ENCODE measurements around the gene ACTN3.

ACTN3 gene

GRCh38 chr11:66562907-66563583 lies 16.3 kb downstream of the ACTN3 start:
- Histone ChIP-seq H3K27me3 (ENCODE audit: control insufficient read depth, insufficient read depth, low read length) (no peaks in the 10 kb centered on the region), H3K9me3 (ENCODE audit: control insufficient read depth, low read length) (no peaks in the 10 kb centered on the region), H3K79me2 (no peaks in the 10 kb centered on the region), H2AFZ (no peak overlapping the region), H3K4me3 (ENCODE audit: low read depth, low read length) (no peak overlapping the region), H3K4me1 (peaks cover 4% of the 10 kb centered on the region), H3K36me3 (ENCODE audit: control insufficient read depth, insufficient read depth, low read length) (no peaks in the 10 kb centered on the region), H3K4me2 (ENCODE audit: low read length) (no peak overlapping the region), H3K27ac (no peak overlapping the region), H3K9ac (no peak overlapping the region)
- TF ChIP-seq, protein P1, sequence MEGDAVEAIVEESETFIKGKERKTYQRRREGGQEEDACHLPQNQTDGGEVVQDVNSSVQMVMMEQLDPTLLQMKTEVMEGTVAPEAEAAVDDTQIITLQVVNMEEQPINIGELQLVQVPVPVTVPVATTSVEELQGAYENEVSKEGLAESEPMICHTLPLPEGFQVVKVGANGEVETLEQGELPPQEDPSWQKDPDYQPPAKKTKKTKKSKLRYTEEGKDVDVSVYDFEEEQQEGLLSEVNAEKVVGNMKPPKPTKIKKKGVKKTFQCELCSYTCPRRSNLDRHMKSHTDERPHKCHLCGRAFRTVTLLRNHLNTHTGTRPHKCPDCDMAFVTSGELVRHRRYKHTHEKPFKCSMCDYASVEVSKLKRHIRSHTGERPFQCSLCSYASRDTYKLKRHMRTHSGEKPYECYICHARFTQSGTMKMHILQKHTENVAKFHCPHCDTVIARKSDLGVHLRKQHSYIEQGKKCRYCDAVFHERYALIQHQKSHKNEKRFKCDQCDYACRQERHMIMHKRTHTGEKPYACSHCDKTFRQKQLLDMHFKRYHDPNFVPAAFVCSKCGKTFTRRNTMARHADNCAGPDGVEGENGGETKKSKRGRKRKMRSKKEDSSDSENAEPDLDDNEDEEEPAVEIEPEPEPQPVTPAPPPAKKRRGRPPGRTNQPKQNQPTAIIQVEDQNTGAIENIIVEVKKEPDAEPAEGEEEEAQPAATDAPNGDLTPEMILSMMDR (IDR thresholded peaks at IDR 0.05), result no peak

DNA sequence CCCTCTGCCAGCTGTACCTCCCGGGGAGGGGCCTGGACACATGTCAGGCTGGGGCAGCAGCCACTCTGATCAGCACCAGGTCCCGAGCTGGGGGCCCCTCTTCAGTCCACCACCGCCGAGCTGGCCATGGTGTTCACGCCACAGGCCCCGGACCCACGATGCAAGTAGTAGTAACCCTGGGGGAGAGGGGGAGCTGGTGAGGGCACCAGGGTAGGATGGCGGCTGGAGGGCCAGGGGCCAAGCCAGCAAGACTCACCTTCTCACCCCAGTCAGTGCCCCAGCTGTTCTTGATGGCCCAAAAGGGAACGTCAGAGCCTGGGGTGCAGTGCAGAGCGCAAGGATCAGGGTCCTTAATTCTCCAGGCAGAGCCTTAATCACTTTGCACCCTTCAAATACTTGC lies 17.1 kb downstream of the ACTN3 start:
- Histone ChIP-seq H3K36me3 (ENCODE audit: control insufficient read depth, insufficient read depth, low read length) (no peaks in the 10 kb centered on the region), H3K27ac (no peak overlapping the region), H3K4me3 (ENCODE audit: low read depth, low read length) (no peak overlapping the region), H3K9me3 (ENCODE audit: control insufficient read depth, low read length) (no peaks in the 10 kb centered on the region), H2AFZ (no peak overlapping the region), H3K4me1 (peaks cover under 1% of the 10 kb centered on the region), H3K9ac (no peak overlapping the region), H3K4me2 (ENCODE audit: low read length) (no peak overlapping the region), H3K27me3 (ENCODE audit: control insufficient read depth, insufficient read depth, low read length) (no peaks in the 10 kb centered on the region), H3K79me2 (no peaks in the 10 kb centered on the region)
- TF ChIP-seq, protein P1 (IDR thresholded peaks at IDR 0.05), result no peak

- H3K9ac ChIP-seq, result no peak overlapping the region
- TF ChIP-seq, protein P1 (IDR thresholded peaks at IDR 0.05), result no peak
- no peaks in the 10 kb centered on the region for H3K36me3 ChIP-seq (ENCODE audit: control insufficient read depth, insufficient read depth, low read length)
Measured at GRCh38 chr11:66564538-66564937, 17.8 kb downstream of the ACTN3 start.

GRCh38 chr11:66564984-66565383 lies 18.3 kb downstream of the ACTN3 start:
- H3K79me2 ChIP-seq, result no peaks in the 10 kb centered on the region
- no peak overlapping the region for H3K27ac ChIP-seq
- H3K9ac ChIP-seq, result no peak overlapping the region
- H3K4me1 ChIP-seq, result no peaks in the 10 kb centered on the region
- TF ChIP-seq, protein P1 (IDR thresholded peaks at IDR 0.05), result no peak
- no peak overlapping the region for H3K4me2 ChIP-seq (ENCODE audit: low read length)
- H3K27me3 ChIP-seq (ENCODE audit: control insufficient read depth, insufficient read depth, low read length), result no peaks in the 10 kb centered on the region
- no peaks in the 10 kb centered on the region for H3K9me3 ChIP-seq (ENCODE audit: control insufficient read depth, low read length)
- H2AFZ ChIP-seq, result no peak overlapping the region
- H3K4me3 ChIP-seq (ENCODE audit: low read depth, low read length), result no peak overlapping the region
- no peaks in the 10 kb centered on the region for H3K36me3 ChIP-seq (ENCODE audit: control insufficient read depth, insufficient read depth, low read length)

More at GRCh38 chr11:66564538-66564937, 17.8 kb downstream of the ACTN3 start:
- Histone ChIP-seq H3K79me2 (no peaks in the 10 kb centered on the region), H3K27ac (no peak overlapping the region), H3K4me1 (no peaks in the 10 kb centered on the region), H3K4me3 (ENCODE audit: low read depth, low read length) (no peak overlapping the region), H2AFZ (no peak overlapping the region), H3K27me3 (ENCODE audit: control insufficient read depth, insufficient read depth, low read length) (no peaks in the 10 kb centered on the region), H3K4me2 (ENCODE audit: low read length) (no peak overlapping the region), H3K9me3 (ENCODE audit: control insufficient read depth, low read length) (no peaks in the 10 kb centered on the region)

DNA sequence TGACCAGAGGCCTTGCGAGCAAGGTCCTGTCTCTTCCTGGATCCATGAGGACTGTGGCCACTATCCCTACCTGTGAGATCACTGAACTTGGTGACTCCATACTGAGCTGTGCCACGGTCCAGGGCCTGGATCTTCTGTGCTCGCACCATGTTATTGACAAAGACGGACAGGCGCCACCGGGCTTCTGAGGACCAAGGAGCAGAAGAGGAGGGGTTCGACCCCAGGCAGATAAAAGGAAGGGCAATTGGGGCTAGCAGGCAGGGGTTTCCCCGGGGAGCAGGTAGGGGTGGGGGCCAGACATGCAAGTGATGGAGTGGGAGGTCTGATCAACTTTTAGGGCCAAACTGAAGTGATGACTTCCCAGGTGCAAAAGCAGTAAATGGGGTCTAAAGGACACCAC lies 19.5 kb downstream of the ACTN3 start:
- TF ChIP-seq, protein P1 (IDR thresholded peaks at IDR 0.05), result no peak
- H3K4me3 ChIP-seq (ENCODE audit: low read depth, low read length), result no peak overlapping the region
- no peaks in the 10 kb centered on the region for H3K9me3 ChIP-seq (ENCODE audit: control insufficient read depth, low read length)
- H3K79me2 ChIP-seq, result no peaks in the 10 kb centered on the region
- no peaks in the 10 kb centered on the region for H3K4me1 ChIP-seq
- no peaks in the 10 kb centered on the region for H3K27me3 ChIP-seq (ENCODE audit: control insufficient read depth, insufficient read depth, low read length)
- H2AFZ ChIP-seq, result no peak overlapping the region
- H3K9ac ChIP-seq, result no peak overlapping the region
- H3K4me2 ChIP-seq (ENCODE audit: low read length), result no peak overlapping the region
- no peaks in the 10 kb centered on the region for H3K36me3 ChIP-seq (ENCODE audit: control insufficient read depth, insufficient read depth, low read length)
- no peak overlapping the region for H3K27ac ChIP-seq

Measured in parathyroid adenoma (tissue), 2 donors.